ENCODE data around the gene PPP1R37.
"Not testable (repeated sequence)": the region's sequence is repeated elsewhere in the genome, so short reads cannot be mapped to it uniquely, and the experiment has no call there.

Gene PPP1R37

GRCh38 chr19:45115809-45116615 is 23.0 kb downstream of the PPP1R37 start:
- no peak for DNase-seq

DNA sequence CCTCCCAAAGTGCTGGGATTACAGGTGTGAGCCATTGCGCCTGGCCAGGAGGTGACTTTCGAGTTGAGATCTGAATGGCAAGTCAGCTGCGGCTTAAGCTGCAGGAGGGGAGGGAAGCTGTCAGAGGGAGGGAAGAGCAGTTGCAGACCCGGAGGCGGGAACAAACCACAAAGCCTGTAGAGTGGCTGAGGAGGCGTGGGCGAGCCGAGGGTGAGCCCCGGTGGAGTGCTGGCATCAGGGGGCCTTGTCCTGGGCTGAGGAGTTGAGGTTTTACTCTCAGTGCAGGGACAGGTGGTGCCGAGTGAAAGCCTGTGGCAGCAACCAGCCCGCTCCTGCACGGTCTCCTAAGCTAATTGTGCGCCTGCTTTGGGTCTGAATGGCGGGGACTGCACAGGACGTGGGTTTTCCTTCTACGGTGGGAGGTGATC is 24.2 kb downstream of the PPP1R37 start:
- peak; percentile 58 to 69 for DNase-seq

DNA sequence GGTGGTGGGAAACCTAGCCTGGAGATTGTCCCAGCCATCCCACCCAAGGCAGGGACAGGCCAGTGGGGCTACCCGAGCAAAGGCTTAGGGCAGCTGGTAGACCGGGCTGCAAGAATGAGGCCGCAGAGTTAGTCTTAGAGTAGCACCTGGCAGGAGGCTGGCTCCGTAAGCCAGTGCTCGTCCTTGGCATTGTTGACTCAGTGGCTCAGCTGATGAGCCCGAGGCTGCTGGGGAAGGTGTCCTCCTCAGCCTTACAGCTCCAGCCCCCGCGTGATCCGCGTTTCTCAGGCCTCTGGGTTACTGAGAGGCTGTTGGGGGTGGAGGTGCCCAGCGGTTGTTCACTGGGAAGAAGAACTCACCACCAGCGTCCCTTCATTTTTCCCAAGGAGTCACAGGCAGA is 24.7 kb downstream of the PPP1R37 start:
- DNase-seq: no peak

DNA sequence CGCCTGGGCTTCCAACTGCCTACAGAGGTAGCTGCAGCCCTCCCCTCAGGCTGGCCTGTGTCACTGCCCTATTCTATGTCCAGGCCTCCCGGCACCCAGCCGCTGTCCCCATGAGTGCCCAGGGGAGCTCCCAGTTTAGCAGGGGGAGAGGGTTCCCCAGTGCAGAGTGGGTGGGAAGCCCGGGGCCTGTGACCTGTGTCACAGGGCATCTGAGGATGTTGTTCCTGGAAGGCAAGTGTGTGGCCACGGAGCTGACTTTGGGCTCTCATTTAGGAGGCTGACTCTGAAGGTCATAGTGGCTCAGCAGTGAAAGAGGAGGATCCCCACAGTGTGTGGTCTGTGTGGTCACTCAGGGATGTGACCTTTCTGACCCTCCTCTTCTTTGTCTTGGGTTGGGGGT is 25.1 kb downstream of the PPP1R37 start:
- no peak for DNase-seq

- not testable (repeated sequence) for DNase-seq
Observed at GRCh38 chr19:45118591-45119355, 25.8 kb downstream of the PPP1R37 start.

GRCh38 chr19:45119582-45119981 is 26.6 kb downstream of the PPP1R37 start:
- DNase-seq: no peak

GRCh38 chr19:45121827-45122345 is 28.9 kb downstream of the PPP1R37 start:
- no peak for DNase-seq

GRCh38 chr19:45122832-45123231 is 29.9 kb downstream of the PPP1R37 start:
- no peak for DNase-seq

DNA sequence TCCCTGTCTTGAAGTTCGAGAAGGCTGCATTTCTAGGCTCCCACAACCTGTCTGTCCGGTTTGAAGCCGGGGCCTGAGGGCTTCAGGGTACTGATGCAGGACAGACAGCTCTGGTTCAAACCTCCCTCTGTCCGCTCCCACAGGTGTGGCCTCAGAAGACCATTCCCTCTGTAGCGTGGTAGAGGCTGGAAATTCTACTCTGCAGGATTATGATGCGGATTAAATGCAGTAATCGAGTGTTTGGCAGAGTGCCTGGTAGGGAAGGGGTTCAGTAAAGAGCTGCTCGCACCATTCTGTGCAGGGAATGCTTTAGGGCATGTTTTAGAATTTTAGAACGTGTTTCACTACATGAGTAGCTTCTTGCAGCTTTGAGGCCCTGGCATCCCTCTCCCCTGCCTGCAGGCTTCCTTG is 30.5 kb downstream of the PPP1R37 start:
- DNase-seq: no peak

DNA sequence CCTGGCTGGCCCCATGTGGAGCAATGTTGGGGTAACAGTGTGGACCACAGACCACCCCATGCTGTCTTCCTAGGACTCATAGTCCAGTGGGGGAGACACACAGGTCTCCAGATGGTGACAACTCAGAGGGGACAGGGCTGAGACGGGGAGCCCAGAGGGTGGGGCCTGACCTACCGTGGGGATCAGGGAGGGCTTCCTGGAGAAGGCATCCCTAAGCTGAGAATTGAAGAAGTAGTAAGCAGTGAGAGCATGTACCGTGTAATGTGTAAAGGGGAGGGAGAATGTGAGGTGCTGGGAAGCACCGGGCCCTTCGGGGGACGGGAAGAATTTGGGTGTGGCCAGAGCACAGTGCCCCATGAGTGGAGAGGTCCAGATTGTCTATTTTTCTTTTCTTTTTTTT is 31.0 kb downstream of the PPP1R37 start:
- no peak for DNase-seq

- DNase-seq: no peak
Observed at GRCh38 chr19:45125360-45125759, 32.4 kb downstream of the PPP1R37 start.

- peak; percentile 39 to 65 for DNase-seq
Observed at GRCh38 chr19:45125975-45126493, 33.1 kb downstream of the PPP1R37 start.

DNA sequence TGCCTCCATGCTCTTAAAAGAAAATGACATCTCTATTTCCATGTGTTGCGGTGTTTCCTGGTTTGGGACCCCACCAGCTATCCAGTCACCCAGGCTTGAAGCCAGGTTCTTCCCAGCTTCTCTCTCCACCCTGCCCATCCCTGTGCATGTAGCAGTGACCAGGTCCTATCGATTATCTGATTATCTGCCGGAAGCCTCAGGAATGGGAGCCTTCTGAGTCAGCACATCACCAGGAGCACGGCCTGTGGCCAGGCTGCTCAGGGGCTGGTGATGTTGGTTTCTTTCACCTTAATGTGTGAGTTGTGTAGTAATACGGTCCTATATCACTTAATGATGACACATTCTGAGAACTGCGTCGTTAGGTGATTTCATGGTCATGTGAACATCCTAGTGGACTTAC is 33.7 kb downstream of the PPP1R37 start:
- no peak for DNase-seq

GRCh38 chr19:45128146-45128545 is 35.2 kb downstream of the PPP1R37 start:
- DNase-seq: no peak

DNA sequence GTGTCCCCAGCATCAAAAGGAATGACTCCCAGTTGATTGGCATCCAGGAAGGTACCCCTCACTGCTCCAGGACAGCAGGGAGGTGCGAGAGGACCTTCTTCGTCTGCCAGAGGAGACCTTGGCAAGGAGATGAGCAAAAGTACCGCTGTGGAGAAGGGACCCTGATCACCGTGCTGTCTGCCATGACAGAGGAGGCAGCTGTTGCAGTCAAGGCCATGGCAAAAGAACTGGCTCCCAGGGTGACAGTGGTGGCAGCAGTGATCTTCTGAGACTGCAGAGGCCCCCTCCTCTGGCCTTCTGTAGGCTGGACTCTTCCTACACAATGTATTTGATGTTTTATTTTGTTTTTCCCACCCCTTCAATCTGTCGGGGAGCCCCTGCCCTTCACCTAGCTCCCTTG is 35.8 kb downstream of the PPP1R37 start:
- DNase-seq: no peak

DNA sequence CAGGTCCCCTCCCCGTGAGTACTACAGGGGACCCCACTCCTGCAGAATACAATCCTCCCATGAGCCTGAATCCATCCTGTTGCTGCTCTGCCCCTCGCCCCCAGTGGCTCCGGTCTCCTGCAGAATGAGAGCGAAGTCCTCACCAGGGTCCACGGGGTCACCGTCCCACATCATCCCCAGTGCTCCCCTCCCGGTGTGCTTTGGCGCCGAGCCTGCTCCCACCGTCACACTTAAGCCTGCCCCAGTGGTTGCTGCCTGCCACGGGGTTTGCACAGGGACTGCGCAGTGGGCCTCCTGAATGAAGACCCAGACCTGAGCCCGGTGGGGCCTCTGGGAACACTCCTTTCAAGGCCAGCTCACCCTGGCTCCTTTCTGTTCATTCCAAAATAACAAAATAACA is 37.3 kb downstream of the PPP1R37 start:
- no peak for DNase-seq

- DNase-seq: peak; percentile 42 to 45
Observed at GRCh38 chr19:45130888-45131615, 38.1 kb downstream of the PPP1R37 start.

- DNase-seq: no peak
Observed at GRCh38 chr19:45133661-45134060, 40.7 kb downstream of the PPP1R37 start.

GRCh38 chr19:45135176-45135885 is 42.4 kb downstream of the PPP1R37 start:
- DNase-seq: no peak

GRCh38 chr19:45136507-45137178 is 43.7 kb downstream of the PPP1R37 start:
- no peak for DNase-seq

DNA sequence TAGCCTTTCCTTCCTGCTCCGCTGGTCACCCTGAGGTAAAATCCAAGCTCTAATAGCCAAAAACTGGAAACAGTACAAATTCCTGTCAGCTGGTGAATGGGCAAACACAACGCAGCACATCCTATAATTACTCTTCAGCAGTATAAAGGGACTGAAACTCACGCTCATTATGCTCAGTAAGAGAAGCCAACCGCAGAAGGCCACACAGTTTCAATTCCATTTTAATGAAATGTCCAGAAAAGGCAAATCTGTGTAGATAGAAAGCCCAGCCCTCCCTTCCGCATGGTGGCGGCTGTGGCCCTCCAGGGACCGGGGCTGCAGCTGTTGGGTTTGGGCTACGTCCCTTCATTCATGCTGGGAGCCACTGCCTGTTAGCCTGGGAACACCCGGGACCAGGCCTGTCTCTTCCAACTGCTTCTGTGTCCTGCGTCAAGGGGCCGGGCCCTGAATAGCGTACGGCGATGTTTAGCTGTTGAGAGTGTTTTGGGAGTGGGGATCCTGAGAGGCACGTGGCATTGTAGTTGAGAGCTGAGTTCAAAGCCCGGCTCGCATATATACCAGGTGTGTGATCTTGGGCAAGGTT is 44.3 kb downstream of the PPP1R37 start:
- DNase-seq: no peak

Measured in Kasumi-1 (cell line).